ENCODE results near the gene PRKAR1A.

GRCh38 chr17:68512247-68512959 lies at the start of gene PRKAR1A:
- TF ChIP-seq EZH2phosphoT487 (IDR thresholded peaks at IDR 0.05; ENCODE audit: low read length), result no peak
- TF ChIP-seq CTCF (IDR thresholded peaks at IDR 0.05; ENCODE audit: low read length), result no peak
- TF ChIP-seq EZH2 (optimal IDR thresholded peaks at IDR 0.05; ENCODE audit: low read depth, low read length), result no peak

Data from MM.1S (cell line).